ENCODE results near the gene RGP1.

GRCh38 chr9:35700031-35700430 is 49.1 kb upstream of the RGP1 start:
- TF ChIP-seq CTCF (IDR thresholded peaks at IDR 0.05) (no peak), USF2 (IDR thresholded peaks at IDR 0.05; ENCODE audit: borderline replicate concordance, low read depth, low read length) (no peak), POLR2AphosphoS5 (IDR thresholded peaks at IDR 0.05; ENCODE audit: low read depth, low read length) (no peak), SMC3 (IDR thresholded peaks at IDR 0.05; ENCODE audit: low read depth, low read length) (no peak), SIN3A (IDR thresholded peaks at IDR 0.05; ENCODE audit: borderline replicate concordance, low read depth, low read length) (no peak)
